AG04450 (cell line): ENCODE measurements around the gene FADS6. TPM values are rescaled to one million over a fixed set of nuclear protein-coding genes. Genes with fewer than 3 reads are reported as not detected.

Experiments used
- CTCF ChIA-PET: fragments of 300-600, 350-600 bp; formaldehyde crosslinking; extraction: SDS; loops from one replicate; lab custom pipeline; 2022; ENCODE audit warnings: antibody characterized with exemption, inconsistent platforms; lab: Charles Lee
- POLR2A ChIA-PET: fragments of 350-600 bp; formaldehyde crosslinking; extraction: SDS; loops from one replicate; lab custom pipeline; 2021; ENCODE audit warnings: antibody characterized with exemption, inconsistent platforms; lab: Yijun Ruan, JAX
- DNase-seq: peaks from one replicate; pipeline ENCODE4 v3.0.0-alpha.2; 2011; ENCODE audit warnings: low read depth, low spot score
- H3K27ac ChIP-seq: one replicate; pipeline ENCODE4 v1.5.1; 2012; ENCODE audit warnings: low read depth, low read length, control low read depth
- H3K27me3 ChIP-seq: one replicate; pipeline ENCODE4 v1.6.0; 2012; ENCODE audit warnings: low read length; ENCODE audit not compliant: control insufficient read depth, insufficient read depth
- H3K4me3 ChIP-seq: 2 replicates; pipeline ENCODE4 v1.5.1; 2011; ENCODE audit warnings: mild to moderate bottlenecking, low read depth, low read length, control low read depth
- H3K9me3 ChIP-seq: 2 replicates; pipeline ENCODE4 v1.5.1; 2012; ENCODE audit warnings: low read length; ENCODE audit not compliant: control insufficient read depth, insufficient read depth
- polyA plus RNA-seq: library from polyadenylated mRNA; depleted of rRNA; stranded (reverse); fragments of >200 nt; gene quantifications from 2 replicates; pipeline ENCODE4 v1.2.3, GENCODE V29; 2011
- TF ChIP-seq, protein P1 (sequence below): IDR thresholded peaks from 2 replicates; pipeline ENCODE4 v1.5.1; 2011; ENCODE audit warnings: low read depth, low read length, control low read depth, inconsistent platforms

Gene FADS6
- polyA plus RNA-seq, 1 experiment: not detected

GRCh38 chr17:74848656-74849399 lies 44.6 kb downstream of the FADS6 start:
- POLR2A ChIA-PET: no interaction called here

GRCh38 chr17:74846621-74847020 lies 46.8 kb downstream of the FADS6 start:
- CTCF ChIA-PET: interaction anchor here (1.6 to 5.8 kb wide), 2 partner anchors 16 to 56 kb away, joined by 4 to 42 read pairs; no protein-coding TSS in a partner anchor
- H3K27ac ChIP-seq: no peak overlapping the region

More at GRCh38 chr17:74848656-74849399, 44.6 kb downstream of the FADS6 start:
- TF ChIP-seq, protein P1, sequence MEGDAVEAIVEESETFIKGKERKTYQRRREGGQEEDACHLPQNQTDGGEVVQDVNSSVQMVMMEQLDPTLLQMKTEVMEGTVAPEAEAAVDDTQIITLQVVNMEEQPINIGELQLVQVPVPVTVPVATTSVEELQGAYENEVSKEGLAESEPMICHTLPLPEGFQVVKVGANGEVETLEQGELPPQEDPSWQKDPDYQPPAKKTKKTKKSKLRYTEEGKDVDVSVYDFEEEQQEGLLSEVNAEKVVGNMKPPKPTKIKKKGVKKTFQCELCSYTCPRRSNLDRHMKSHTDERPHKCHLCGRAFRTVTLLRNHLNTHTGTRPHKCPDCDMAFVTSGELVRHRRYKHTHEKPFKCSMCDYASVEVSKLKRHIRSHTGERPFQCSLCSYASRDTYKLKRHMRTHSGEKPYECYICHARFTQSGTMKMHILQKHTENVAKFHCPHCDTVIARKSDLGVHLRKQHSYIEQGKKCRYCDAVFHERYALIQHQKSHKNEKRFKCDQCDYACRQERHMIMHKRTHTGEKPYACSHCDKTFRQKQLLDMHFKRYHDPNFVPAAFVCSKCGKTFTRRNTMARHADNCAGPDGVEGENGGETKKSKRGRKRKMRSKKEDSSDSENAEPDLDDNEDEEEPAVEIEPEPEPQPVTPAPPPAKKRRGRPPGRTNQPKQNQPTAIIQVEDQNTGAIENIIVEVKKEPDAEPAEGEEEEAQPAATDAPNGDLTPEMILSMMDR: no peak
- CTCF ChIA-PET: interaction anchor here (0.7 to 0.9 kb wide), 2 partner anchors 13 to 58 kb away, joined by 3 read pairs; no protein-coding TSS in a partner anchor
- no peak for DNase-seq
- Histone ChIP-seq H3K27ac (no peak overlapping the region), H3K9me3 (peaks cover 5% of the 10 kb centered on the region; the same call in 1 of the 2 replicates), H3K27me3 (peaks cover 35% of the 10 kb centered on the region), H3K4me3 (no peak overlapping the region)

GRCh38 chr17:74843352-74843627 lies 50.1 kb downstream of the FADS6 start:
- Histone ChIP-seq H3K27ac (no peak overlapping the region), H3K9me3 (no peaks in the 10 kb centered on the region), H3K4me3 (no peak overlapping the region), H3K27me3 (peaks cover 5% of the 10 kb centered on the region)
- ChIA-PET CTCF (interaction anchor here (0.5 to 5.8 kb wide), 14 partner anchors 9 to 118 kb away, joined by 3 to 42 read pairs (median 4); partner anchors contain the start of gene GRIN2C), POLR2A (interaction anchor here (0.6 to 1.8 kb wide), 3 partner anchors 9 to 30 kb away, joined by 3 read pairs; partner anchors contain the start of gene FDXR)
- no peak for DNase-seq
- TF ChIP-seq, protein P1: no peak

More at GRCh38 chr17:74846621-74847020, 46.8 kb downstream of the FADS6 start:
- no peak for DNase-seq
- Histone ChIP-seq H3K27me3 (peaks cover 21% of the 10 kb centered on the region), H3K9me3 (peaks cover 1% of the 10 kb centered on the region; the same call in 1 of the 2 replicates), H3K4me3 (no peak overlapping the region)
- TF ChIP-seq, protein P1: no peak
- POLR2A ChIA-PET: no interaction called here

DNA sequence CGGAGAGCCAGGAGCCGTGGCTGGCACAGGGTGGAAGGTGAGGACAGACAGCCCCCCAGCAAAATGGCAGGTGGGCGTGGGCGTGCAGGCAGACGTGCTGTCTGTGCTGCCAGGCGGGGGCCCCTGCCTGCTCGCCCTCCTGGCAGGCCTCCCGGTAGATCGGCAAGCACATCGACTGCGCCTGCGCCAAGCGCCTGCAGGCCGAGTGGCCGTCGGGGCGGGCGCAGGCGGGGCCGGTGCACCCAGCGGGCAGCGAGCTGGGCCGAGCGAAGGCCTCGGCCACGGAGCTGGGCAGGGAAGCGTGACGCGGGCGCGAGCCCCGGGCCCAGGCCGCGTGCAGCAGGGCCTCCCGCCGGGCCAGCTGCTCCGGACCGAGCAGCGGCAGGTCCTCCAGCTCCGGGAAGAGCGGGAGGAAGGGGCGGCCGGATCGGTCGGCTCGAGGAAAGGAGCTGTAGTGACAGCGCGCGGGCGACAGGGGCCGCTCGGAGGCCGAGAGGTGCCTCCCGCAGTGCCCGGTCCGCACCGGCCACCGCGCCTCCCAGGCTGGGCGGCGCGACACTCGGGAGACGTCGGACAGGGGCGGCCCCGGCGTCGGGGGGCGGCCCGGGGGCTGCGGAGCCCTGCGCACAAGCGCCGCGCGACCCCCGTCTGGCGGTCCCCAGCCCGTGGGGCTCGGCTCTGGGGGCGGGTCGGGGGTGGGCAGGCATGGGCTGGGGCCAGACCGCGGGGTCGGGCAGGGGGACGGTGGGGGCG lies 50.7 kb downstream of the FADS6 start:
- DNase-seq: no peak
- H3K4me3 ChIP-seq: peak overlapping the region; percentile 42; the same call in 1 of the 2 replicates
- no peaks in the 10 kb centered on the region for H3K9me3 ChIP-seq
- ChIA-PET CTCF (interaction anchor here (0.5 to 5.8 kb wide), 14 partner anchors 10 to 119 kb away, joined by 3 to 42 read pairs (median 4); partner anchors contain the start of gene GRIN2C), POLR2A (interaction anchor here (0.6 to 1.8 kb wide), 3 partner anchors 10 to 30 kb away, joined by 3 read pairs; partner anchors contain the start of gene FDXR)
- H3K27ac ChIP-seq: no peak overlapping the region
- H3K27me3 ChIP-seq: peaks cover 5% of the 10 kb centered on the region
- TF ChIP-seq, protein P1: peak; percentile 37; the same call in 1 of the 2 replicates
